Pulmonary artery endothelial cell (primary cell): ENCODE data around the gene KIFC1. TPM values are rescaled to one million over a fixed set of nuclear protein-coding genes. Genes with fewer than 3 reads are reported as not detected.

Experiments
- DNase-seq: peaks from one replicate; pipeline ENCODE4 v3.0.0-alpha.2; 2011; ENCODE audit warnings: low read depth, low spot score
- total RNA-seq: library from RNA; depleted of rRNA; stranded (reverse); fragments of >200 nt; gene quantifications from 2 replicates; pipeline ENCODE4 v1.2.3, GENCODE V29; 2014

The KIFC1 gene
- total RNA-seq, 1 donor from 2014 or later, result 19.9 TPM

DNA sequence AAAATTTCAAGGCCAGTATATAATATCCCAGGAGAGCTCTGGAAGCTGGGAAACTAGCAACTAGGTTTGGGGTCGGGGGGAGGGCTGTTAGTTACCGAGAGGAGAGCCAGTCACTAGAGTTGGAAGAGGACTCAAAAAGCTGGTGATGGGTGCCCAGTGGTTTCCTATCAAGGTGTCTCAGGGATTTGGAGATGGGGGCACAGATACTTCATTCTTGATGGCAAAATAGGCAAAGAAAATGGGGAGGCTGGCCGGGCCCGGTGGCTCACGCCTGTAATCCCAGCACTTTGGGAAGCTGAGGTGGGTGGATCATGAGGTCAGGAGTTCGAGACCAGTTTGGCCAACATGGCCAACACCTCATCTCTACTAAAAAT, 20.0 kb downstream of the KIFC1 start:
- DNase-seq, result no peak

DNA sequence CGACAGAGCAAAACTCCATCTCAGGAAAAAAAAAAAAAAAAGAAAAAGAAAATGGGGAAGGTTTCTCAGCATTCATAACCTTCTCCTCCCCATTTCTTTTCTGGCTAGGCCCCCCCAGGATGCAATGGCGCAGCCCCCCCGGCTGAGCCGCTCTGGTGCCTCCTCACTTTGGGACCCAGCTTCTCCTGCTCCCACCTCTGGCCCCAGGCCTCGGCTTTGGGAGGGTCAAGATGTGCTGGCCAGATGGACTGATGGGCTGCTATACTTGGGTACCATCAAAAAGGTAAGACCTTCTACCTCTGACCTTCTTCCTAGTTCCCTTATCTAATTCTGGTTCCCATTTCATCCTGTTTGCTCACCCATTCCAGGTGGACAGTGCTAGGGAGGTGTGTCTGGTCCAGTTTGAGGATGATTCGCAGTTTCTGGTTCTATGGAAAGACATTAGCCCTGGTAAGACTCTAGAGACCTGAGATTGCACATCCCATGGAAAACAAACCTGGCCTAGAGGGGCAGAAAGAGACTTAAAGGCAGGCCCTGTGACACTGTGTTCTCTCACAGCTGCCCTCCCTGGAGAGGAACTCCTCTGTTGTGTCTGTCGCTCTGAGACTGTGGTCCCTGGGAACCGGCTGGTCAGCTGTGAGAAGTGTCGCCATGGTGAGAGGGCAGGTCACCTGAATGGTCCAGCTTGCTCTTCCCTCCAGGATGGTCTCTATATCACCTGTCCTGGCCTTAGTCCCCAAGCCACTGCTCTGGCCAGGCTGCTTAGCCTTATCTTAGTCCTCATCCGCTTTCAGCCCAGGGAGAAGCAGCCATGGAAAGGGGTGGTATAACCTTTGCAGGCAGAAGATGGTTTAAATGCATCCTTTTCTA, 20.8 kb downstream of the KIFC1 start:
- no peak for DNase-seq

DNA sequence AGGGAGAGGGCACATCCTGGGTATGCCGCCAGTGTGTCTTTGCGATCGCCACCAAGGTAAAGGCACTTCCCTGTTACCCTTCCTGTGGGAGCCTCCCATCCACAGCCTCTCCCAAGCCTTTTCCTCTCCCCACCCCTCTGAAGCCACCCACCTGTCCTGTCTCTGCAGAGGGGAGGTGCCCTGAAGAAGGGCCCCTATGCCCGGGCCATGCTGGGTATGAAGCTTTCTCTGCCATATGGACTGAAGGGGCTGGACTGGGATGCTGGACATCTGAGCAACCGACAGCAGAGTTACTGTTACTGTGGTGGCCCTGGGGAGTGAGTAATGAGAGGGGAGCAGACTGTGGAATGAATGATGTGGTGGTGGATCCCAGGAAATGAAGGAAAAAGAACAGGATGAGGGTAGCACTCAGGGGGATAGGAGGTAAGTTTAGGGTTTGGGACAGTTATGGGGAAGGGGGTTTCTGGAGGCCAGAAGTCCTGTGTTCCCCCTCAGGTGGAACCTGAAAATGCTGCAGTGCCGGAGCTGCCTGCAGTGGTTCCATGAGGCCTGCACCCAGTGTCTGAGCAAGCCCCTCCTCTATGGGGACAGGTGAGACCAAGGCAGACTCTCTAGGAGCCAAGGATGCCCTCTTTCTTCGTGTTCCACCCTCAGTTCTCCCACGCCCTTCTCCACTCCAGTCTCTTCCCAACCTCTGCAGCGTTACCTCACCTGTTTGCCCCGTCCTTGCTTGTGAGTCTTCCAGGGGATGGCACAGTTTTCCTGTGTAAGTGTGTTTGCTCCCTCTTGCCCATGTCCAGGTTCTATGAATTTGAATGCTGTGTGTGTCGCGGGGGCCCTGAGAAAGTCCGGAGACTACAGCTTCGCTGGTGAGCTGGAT, 21.9 kb downstream of the KIFC1 start:
- DNase-seq, result no peak

DNA sequence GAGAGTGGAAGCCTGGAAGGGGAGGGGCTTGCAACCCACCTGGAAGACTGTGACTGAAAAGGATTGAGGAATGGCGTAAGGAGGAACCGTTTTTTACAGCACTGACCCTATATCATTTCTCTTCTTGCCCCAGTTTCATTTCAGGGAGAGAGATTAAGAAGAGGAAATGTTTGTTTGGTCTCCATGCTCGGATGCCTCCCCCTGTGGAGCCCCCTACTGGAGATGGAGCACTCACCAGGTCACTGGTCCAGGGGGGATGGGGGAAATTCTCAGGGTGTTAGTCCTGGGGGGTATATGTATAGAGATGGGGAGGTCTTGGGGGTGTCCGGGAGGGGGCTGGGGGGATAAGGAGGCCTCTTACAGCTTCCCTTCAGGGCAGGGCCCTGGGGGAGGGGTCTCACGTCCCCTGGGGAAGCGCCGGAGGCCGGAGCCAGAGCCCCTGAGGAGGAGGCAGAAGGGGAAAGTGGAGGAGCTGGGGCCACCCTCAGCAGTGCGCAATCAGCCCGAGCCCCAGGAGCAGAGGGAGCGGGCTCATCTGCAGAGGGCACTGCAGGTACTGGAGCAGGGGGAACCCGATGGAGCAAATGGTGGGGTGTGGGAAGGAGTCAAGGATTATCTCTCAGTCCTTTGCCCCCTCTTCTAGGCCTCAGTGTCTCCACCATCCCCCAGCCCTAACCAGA, 23.1 kb downstream of the KIFC1 start:
- no peak for DNase-seq

DNA sequence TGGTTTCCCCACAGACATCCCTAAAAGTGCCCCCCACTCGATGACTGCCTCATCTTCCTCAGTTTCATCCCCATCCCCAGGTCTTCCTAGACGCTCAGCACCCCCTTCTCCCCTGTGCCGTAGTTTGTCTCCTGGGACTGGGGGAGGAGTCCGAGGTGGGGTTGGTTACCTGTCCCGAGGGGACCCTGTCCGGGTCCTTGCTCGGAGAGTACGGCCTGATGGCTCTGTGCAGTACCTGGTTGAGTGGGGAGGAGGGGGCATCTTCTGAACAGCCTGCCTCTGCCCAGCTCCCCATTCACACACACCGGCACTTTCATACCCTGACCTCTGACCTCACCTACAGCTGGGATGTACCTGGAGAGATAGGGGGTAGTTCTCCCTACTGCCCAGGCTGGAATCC, 24.2 kb downstream of the KIFC1 start:
- no peak for DNase-seq

DNA sequence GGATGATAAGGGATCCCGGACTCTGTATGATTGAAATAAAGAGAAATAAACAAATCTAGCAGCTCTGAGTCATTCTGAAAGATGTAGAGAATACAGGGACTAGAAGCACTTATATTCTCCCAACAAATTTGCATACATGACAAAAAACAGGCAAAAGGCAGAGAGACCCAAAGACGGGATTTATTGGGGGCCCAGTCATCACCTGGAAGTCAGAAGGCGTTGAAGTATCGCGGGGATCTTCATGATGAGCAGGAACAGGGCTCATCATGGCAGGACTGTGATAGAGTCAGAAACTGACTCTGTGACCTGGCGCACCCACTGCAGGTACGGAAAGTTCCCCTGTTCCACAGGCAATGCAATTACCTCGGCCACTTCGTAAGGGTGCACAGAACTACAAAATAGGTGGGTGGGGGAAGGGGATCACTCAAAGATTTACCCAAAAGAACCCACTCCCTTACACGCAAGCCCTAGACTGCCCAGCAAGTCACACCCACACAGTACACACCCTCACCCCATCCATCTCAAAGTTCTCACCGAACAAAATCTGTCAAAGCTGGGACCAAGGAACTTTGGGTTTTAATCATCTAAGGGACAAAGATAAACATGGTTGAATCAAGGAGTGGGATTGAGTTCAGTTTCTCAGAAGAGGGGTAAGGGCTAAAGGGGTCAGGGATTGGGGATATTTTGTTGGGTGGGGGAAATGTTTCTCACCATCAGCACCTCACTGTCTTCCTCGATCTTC, 24.9 kb downstream of the KIFC1 start:
- DNase-seq, result no peak

DNA sequence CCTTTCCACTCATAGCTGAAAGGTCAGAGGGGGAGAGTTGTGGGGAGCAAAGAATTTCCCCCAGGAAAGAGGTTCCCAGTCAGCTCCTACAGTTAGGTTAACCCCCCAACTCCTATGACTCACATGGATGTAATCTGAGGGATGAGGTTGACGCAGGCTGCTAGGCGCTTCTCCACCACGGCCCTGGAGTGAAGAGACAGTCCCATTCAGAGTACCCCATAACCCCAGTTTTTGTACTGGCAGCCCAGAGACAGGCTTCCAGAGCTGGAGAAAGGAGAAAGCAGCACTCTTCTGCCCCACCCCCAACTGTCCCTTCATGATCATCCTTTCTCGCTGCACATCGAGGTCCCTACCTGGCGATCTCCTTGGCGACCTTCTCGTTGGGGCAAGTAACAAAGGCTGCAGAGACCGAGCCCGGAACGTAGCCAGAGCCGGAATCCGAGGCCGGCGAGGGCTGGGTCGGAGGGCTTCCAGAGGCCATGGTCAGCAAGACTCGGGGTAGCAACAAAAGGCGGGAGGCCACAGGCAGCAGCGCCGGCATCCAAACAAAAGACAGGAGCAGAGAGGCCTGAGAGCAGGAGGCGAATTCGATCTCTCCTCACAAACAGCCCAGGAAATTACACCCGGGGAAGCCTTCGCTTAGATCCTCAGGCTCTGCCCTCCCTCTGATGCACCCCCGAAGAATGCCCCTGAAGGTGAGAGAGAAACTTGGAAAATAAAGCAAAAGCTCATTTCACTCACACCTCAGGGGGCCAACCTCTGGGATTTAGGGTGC, 25.7 kb downstream of the KIFC1 start:
- DNase-seq, result no peak

DNA sequence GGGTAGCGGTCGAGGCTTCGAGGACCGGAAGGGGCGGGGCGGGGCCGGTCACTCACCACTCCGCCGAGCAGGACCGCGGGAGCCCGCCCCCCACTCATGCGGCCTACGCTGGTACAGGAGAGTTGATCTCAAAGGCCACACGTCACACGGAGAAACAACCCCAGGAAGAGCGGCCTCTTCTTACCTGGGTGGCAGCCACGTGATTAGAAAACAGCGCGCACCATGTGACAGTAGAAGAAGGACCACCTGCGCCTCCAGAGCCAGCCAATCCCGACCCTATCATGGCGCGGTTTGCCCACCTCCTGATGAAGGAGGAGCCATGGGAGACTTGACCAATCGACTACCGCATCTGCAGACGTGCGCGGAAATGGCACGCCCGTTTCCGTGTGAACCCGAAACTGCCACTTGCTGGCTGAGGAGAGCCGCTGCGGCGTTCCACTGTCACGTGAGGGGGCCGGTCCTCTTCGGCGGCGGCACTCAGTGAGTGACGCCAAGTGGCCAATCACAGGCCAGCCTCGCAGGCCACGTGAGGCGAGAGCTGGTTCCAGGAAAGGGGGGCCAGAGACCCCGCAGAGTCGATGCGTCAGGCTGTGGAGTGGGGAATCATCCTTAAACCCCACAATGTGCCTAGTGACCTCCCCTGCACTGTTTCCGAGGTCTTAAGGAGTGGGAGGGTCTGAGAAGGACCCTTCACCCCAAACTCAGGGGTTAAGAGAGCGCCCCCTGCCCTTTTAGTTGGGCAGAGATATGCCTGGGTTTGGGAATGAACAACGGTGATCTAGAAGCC, 26.5 kb downstream of the KIFC1 start, which contains the start of gene CUTA:
TSS of gene CUTA (minus strand) at position 205 of the 787 bp plus-strand sequence. CDS start at position 98, 107 bp downstream.
- peak; percentile 99 for DNase-seq

DNA sequence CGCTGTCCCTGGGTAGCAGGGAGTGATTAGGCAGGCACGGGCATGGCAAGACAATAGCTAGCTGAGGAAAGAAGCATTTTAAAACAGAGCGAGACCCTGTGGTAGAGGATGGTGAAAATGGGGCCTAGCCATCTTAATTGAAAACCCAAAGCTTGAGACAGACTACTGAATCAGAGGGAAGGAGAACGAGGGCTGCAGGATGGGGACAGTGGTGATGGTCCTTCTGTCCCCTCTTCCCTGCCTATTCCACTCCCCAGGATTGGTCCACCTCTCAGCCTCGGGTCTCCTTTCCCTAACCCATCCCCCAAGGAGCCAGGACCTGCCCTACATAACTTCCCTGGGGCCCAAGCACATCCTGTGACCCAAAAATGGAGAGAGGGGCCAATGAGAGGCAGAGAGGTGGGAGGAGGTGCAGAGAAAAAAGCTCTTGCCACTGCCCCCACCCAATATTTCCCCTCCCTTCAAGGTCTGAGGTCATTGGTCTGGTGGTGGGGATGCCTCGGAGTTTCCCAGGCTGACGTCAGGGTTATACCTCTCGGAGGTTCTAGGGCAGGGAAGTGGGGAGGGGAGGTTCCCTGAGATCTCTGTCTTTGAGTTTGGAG, 27.2 kb downstream of the KIFC1 start:
- no peak for DNase-seq

DNA sequence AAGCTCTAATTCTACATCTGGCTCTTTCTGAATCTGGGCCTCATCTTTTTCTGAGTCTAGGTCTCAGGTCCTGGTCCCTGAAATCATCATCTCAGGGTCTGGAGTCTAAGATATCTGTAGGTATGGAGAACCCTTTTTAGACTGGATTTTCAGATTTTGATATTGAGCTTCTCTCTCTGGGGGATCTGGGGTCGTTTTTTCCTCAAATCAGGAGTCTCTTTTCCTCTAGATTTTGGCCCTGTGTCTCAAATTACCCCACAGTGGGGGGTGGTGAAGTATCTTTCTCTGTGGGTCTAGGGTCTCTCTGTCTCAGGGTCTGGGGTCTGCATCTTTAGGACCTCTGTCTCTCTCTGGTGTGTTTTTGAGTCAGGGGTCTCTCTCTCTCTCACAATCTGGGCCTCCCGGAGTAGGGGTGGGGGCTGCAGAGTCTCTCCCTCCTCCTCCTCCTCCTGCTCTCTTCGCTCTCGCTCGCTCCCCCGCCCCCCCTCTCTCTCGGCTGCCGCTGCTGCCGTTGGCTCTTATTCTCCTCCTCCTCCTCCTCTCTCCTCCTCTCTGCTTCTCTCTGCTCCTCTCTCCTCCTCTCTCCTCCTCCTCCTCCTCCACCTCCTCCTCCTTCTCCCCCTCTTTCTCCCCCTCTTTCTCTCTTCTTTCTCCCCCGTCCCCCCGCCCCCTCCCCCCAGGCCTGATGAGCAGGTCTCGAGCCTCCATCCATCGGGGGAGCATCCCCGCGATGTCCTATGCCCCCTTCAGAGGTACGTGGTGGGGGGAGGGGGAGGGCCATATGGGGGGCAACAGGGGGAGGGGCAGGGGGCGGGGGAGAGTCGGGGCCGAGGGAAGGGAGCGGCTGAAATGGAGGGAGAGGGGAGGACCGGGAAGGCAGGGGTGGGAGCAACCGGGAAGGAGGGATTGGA, 28.2 kb downstream of the KIFC1 start, which contains the start of gene SYNGAP1:
TSS of gene SYNGAP1 (plus strand) at position 486 of the 911 bp plus-strand sequence. CDS start at position 686, 200 bp downstream.
- DNase-seq, result no peak

DNA sequence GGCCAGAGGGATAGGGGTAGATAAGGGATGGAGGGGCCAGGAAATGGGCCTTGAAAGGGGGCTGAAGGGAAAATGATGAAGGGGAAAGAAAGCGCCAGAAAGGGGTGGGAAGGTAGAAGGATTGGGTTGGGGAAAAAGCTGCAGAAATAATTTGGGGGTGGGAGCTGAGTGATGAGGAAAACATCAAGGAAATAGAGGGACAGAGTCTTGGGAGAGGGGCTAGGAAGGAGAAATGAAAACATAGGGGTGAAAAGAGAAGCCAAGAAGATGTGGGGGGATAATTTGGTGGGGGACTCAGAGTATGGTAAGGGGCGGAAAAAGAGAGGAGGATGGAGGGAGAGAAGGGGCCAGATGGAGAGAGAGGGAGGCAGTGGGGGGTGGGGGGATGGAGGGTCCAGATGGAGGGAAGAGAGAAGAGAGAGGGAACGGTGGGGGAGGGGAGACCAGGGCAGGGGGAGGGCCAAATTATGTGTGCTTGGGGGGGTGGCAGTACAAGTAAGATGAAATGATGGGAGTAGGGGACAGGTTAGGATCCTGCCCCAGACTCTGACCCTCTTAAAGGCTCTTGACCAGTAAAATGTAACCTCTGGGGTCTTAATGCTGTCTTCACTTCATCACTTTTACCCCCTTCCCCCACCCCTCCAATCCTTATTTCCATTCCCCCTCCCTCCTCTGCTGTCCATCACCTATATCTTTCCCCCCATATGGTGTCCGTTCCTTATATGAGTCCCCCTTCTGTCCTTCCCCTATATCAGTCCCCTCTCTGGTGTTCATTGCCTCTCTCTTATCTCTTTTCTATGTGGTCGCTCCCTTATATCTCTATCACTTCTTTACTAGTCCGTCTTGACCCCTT, 29.1 kb downstream of the KIFC1 start:
- DNase-seq, result no peak

DNA sequence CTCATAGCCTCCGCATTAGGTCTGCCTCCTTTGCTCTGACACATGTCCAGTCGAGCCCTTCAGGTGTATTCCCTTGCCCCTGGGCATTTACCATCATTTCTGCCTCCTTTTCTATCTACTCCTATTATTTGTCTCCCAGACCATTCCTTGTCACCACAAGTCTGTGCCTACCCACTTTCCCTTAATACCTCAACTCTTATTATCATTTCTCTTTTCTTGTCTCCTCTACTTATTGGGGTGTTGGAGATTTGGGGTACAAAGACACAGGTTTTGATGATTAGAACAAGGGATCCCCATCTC, 29.7 kb downstream of the KIFC1 start:
- no peak for DNase-seq

DNA sequence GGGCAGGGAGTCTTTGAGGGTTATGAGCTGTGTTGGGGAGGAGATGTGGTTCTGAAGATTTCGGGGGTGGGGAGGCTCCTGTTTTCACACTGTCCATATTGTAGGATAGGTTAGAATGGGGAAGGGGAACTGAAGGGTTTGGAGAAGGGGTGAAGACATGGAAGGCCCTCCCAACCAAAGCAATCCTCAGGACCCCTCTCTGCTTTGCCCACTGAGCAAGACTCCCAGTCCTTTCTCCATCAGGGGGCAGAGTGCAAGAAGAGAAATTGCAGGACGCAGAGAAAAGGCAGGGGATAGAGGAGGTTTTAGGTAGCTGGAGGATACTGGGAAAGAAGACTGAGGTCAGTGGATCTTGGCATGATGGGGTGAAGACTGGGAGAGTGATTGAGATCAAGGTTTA, 32.2 kb downstream of the KIFC1 start:
- no peak for DNase-seq

DNA sequence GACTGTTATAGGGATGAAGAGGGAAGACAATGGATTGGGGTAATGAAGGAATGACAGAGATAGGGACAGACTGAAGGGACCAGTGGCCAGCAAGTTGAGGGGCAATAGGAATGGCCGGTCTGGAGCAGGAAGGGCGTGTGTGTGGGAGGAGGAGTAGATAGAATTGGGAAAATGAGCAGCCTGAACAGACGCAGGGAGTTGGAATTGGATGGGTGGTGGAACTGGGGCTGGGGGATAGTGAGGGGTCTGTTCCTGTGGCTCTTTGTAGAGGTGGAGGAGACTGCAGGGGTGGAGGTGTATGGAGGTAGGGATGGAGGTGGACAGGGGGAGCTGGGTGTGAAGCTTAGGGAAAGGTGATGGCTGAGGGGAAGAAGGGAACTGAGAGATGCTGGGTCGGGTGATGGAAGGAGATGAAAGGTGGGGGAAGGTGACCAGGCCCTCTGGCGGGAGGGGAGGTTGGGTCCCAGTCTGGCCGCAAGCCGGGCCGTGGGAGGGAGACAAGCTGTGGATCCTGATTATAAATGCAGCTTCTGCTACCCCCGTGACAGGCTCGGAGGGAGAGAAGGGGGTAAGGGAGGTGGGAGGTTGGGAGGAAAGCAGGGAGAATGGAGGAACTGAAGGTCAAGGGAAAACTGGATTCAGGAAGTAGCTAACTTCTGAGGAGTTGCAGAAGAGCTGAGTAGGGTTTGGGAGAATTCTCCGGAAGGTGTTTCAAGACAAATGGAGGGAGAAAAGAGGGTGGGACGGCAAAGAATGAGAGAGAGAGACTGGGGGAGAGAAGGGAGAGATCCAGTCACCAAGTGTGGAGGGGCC, 33.4 kb downstream of the KIFC1 start:
- DNase-seq, result no peak

DNA sequence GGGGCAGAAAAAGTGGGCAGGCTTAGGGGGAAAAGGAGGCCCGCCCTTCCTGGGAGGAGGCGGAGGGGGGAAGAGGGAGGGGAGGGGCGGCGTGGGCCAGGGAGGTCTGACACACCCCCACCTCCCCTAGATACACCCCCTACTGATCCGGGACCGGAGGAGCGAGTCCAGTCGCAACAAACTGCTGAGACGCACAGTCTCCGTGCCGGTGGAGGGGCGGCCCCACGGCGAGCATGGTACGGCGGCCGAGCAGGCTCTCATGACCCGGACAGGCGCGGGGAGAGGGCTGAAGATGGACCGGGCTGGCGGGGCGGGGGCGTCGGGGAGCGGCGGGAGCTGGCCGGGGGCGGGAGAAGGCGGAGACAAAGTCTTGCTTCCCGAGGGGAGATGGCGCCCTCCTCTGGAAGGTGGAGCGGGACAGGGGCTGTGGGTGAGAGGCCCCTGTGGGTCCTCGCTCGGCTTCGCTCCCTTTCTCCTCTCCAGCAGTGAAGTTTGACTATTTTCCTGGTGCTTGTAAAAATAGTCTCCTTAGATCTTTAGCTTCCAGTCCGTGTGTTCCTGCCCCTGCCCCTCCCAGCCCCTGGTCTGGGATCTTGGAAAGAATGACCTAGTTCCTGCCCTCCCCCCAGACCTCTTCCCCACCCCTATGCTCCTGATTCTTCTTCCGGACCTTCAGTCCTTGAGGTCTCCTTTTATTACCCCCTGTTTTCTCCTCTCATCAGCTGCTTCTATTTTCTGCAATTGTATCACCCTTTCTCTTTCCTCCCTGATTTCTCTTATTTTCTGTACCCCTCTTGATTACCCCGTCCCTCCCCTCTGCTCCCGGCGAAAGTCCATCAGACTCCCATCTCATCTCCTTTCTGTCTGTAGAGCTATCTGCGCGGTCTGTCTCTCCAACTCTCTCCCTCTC, 34.3 kb downstream of the KIFC1 start:
- DNase-seq, result peak; percentile 43
